ENCODE results near the gene LRP1B.

Gene LRP1B

DNA sequence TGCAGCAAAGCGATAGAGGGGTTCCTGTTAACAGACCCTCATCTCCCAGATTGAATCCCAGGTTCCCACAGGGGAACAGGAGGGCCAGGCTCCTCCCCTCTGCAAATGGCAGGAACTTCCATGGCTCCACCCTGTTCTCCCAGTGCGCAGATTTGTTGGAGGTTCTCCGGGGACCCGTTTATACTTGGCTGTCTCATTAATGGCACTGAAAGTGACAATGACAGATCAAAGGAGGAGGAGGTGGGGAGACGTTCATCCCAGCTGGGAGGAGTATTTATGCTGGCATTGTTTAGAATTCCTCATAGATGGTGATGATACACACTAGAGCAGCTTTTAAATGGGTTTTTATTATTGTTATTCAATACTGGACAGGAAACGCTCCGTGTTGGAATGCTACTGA lies 186.9 kb downstream of the LRP1B start:
- no peak for DNase-seq

GRCh38 chr2:141942006-141942789 lies 188.6 kb downstream of the LRP1B start:
- no peak for DNase-seq

DNA sequence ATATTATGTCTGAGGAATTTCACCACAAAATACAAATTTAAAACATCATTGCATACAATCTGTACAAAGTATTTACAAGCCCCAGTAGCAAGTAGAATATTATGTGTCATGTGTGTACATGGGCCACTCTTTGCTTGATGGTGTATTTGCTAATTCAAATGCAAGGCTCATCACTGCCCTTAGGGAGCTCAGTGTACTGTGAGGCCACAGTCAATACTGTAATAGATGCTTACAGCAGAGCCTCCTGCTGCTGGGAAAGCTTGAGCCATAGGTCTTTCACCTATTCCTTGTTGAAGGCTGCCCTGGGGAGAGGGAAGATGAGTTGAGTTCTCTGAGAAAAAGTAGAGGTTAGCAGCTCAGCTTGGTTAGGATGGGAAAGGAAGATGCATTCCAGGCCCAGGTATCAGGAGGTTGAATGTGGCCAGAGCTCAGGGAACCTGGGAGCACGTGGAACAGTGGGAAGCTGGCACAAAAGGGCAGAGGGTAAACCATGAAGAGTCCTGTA lies 189.6 kb downstream of the LRP1B start:
- DNase-seq: no peak

- DNase-seq: no peak
Measured at GRCh38 chr2:141940709-141941108, 190.1 kb downstream of the LRP1B start.

DNA sequence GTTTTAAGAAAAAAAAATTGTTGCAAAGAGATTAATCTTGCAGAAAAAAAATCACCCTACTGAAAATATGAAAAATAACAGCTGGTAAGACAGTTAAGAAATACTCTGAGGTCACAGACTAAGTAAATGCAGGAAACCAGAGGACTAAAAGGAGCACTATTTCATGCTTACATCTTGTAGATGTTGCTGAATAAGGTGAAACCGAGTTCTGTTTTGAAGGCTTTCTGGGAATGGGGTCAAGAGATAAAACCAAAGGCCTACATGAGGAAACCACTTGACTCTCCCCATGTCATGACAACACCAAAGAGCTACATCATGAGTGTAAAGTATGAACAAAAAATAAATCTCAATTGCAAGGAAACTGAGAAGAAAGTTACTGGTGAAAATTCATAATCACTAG lies 197.6 kb downstream of the LRP1B start:
- no peak for DNase-seq

GRCh38 chr2:141932261-141932660 lies 198.6 kb downstream of the LRP1B start:
- DNase-seq: no peak

GRCh38 chr2:141931797-141932196 lies 199.0 kb downstream of the LRP1B start:
- no peak for DNase-seq

- DNase-seq: no peak
Measured at GRCh38 chr2:141930803-141931202, 200.0 kb downstream of the LRP1B start.

- no peak for DNase-seq
Measured at GRCh38 chr2:141929331-141930252, 201.2 kb downstream of the LRP1B start.

GRCh38 chr2:141928476-141928875 lies 202.3 kb downstream of the LRP1B start:
- no peak for DNase-seq

DNA sequence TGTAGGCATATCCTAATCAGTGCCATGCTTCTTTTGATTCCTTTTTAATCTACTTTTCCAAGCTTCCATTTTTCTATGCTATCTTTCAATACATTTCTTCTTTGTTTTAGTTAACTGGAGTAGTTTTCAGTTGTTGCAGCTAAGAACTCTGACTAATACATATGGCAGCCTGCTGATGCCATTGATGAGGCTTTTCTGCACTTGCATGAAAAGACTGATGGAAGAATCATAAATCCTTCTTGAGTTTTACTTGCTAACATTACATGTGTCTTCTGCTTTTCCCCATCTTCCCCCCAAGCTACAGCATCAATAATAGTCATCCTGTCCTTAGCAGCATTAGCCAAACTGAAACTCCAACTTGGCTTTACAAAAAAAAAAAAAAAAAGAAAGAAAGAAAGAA lies 203.3 kb downstream of the LRP1B start:
- no peak for DNase-seq

- no peak for DNase-seq
Measured at GRCh38 chr2:141925511-141925910, 205.3 kb downstream of the LRP1B start.

GRCh38 chr2:141923657-141924056 lies 207.2 kb downstream of the LRP1B start:
- no peak for DNase-seq

GRCh38 chr2:141911485-141912066 lies 219.2 kb downstream of the LRP1B start:
- no peak for DNase-seq

DNA sequence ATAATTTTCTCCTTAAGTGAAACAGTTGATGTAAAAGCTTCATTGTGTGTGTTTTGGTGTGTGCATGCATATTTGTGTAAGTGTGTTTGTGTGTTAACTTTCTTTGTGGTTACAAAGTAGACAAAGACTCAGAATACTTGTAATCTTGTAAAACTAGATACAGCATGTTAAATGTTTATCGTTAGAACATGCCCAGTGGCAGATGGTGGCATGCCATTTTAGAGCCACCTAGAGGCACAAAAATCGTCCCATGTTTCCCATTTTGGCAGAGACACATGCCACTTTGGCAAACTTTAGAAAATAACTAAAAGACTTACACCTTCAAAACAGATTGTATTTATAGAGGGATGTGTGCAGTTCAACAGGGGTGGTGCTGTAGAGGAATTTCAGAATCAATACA lies 224.1 kb downstream of the LRP1B start:
- DNase-seq: no peak

GRCh38 chr2:141900826-141901225 lies 230.0 kb downstream of the LRP1B start:
- no peak for DNase-seq

DNA sequence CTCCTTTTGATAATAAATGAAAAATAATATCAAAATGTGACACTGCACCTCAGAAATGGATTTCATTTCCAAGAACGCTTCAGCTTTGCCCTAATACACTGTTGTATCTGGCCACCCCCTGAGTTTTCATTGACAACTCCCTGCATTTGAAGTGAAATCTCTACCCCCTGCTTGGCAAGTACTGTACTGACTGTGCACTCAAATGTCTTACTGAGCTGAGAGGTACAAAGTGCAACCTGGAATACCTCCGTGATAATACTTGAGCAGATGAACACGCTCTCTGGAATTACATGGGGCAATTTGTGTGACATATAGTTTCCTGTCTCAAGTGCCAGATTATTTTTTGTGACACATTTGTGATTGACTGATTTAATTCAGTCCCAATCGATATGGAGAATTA lies 231.1 kb downstream of the LRP1B start:
- no peak for DNase-seq

DNA sequence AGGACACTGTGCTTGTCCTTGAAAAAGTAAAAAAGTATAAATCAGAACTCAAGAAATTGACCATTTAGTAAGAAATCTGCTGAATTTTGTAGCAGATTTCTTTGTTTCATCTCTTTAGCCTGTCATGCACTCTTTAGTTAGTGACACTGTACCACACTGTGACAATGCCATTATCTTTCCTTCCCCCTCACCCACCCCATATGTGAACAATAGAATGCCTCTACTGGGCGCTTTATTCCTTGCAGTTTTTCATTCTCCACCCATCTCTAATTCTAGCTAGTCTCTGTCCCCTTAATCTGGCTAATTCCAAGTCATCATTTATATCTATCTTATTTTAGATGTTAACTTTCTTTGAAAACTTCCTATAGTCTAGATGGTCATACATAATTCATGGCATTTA lies 241.0 kb downstream of the LRP1B start:
- no peak for DNase-seq

DNA sequence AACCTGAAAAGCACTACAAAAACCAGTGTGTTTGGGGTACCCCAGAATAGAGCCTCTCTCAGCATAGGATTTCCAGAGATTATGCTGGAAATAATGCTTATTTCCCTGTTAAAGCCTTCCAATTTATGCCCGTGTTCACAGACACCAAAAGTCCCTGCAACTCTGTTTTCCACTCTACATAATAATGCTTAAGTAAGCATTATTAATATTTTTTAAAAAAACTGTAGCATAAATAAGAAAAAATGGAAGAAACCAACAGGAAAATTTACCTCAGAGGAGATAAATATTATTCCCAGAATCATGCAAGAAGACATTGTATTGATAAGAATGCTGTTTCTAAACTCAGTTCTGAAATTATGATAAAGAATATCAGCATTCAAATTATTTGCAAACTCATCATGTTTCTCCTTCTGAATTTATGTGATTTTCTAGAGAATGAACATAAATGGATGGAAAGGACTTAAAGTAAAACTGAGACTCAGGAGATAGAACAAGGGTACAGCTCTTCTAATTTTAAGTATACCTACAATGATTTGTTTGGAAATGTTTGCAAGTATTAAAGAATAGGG lies 241.7 kb downstream of the LRP1B start:
- DNase-seq: no peak

DNA sequence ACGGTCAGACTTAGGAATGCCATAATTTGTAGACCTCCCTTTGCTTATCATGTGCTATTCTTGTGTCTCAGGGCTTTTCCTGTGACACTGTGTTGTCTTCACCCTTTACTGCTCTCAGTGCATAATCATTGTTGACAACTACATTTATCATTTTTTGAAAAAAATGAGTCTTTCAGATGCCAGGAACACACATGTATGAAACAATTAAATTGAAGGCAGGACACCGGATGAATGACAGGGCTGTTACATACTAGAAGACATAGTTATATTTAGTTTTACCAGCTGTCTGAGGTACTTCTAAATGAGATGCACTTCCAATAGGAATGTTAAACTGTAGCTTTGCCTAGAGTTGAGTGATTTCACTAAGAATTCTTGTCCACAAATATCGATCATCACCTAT lies 243.5 kb downstream of the LRP1B start:
- no peak for DNase-seq

GRCh38 chr2:141878016-141878415 lies 252.8 kb downstream of the LRP1B start:
- no peak for DNase-seq

- DNase-seq: no peak
Measured at GRCh38 chr2:141871913-141872634, 258.7 kb downstream of the LRP1B start.

DNA sequence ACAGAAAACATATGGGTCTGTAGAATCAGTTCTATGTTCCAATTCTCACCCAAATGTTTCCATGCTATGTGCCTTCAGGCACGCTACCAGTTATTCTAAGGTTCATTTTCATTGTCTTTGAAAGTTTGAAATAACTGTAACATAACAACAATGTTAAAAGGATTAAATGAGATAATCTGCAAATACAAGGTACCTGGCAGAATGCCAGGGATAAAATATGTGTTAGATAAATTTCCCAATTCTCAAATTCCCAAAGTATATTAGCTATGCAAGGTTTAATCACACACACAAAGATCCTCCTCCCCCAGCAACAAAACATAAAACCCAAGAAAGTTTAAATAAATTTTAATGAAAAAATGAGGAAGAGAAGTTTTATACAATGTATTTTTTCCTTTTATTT lies 261.2 kb downstream of the LRP1B start:
- DNase-seq: no peak
